ENCODE data around the gene IL1F10.
A peak's percentile ranks its signal among the peaks of the same experiment; 100 is the strongest.

IL1F10 gene

GRCh38 chr2:113080134-113080533 is 12.4 kb downstream of the IL1F10 start:
- peak; percentile 86 for ATAC-seq
- TF ChIP-seq CSDC2 (CRISPR knock-in tag; IDR thresholded peaks at IDR 0.05) = no peak
- TF ChIP-seq ARNTL (CRISPR knock-in tag; IDR thresholded peaks at IDR 0.05; ENCODE audit: borderline replicate concordance, low read depth) = no peak
- TF ChIP-seq ESRRG (CRISPR knock-in tag; IDR thresholded peaks at IDR 0.05) = no peak
- TF ChIP-seq SNAI2 (CRISPR knock-in tag; IDR thresholded peaks at IDR 0.05) = no peak
- no peak for TF ChIP-seq ZNF70 (CRISPR knock-in tag; IDR thresholded peaks at IDR 0.05)
- no peak for TF ChIP-seq ISL1 (CRISPR knock-in tag; IDR thresholded peaks at IDR 0.05)
- no peak for TF ChIP-seq TOX (CRISPR knock-in tag; IDR thresholded peaks at IDR 0.05; ENCODE audit: borderline replicate concordance)
- no peak for TF ChIP-seq CREB5 (CRISPR knock-in tag; IDR thresholded peaks at IDR 0.05; ENCODE audit: low read depth)
- no peak for TF ChIP-seq POU6F1 (CRISPR knock-in tag; IDR thresholded peaks at IDR 0.05; ENCODE audit: borderline replicate concordance, low read depth)
- no peak for TF ChIP-seq ZNF565 (CRISPR knock-in tag; conservative IDR thresholded peaks at IDR 0.05; ENCODE audit: low read depth)
- no peak for TF ChIP-seq BACH2 (CRISPR knock-in tag; IDR thresholded peaks at IDR 0.05; ENCODE audit: borderline replicate concordance)
- TF ChIP-seq TSHZ2 (CRISPR knock-in tag; IDR thresholded peaks at IDR 0.05) = no peak
- no peak for TF ChIP-seq OSR1 (CRISPR knock-in tag; IDR thresholded peaks at IDR 0.05)
- TF ChIP-seq ZFP3 (CRISPR knock-in tag; IDR thresholded peaks at IDR 0.05) = no peak
- TF ChIP-seq ZFP30 (CRISPR knock-in tag; IDR thresholded peaks at IDR 0.05) = no peak

GRCh38 chr2:113081488-113082210 is 13.9 kb downstream of the IL1F10 start:
- TF ChIP-seq GLIS3 (CRISPR knock-in tag; IDR thresholded peaks at IDR 0.05) (no peak), BACH2 (CRISPR knock-in tag; IDR thresholded peaks at IDR 0.05; ENCODE audit: borderline replicate concordance) (no peak), PATZ1 (CRISPR knock-in tag; IDR thresholded peaks at IDR 0.05; ENCODE audit: borderline replicate concordance) (no peak), OSR1 (CRISPR knock-in tag; IDR thresholded peaks at IDR 0.05) (no peak), SNAI2 (CRISPR knock-in tag; IDR thresholded peaks at IDR 0.05) (no peak), CREB5 (CRISPR knock-in tag; IDR thresholded peaks at IDR 0.05; ENCODE audit: low read depth) (no peak), ZNF8 (CRISPR knock-in tag; IDR thresholded peaks at IDR 0.05) (no peak), ZNF565 (CRISPR knock-in tag; conservative IDR thresholded peaks at IDR 0.05; ENCODE audit: low read depth) (no peak)
- no peak for ATAC-seq

- TF ChIP-seq CREB5 (CRISPR knock-in tag; IDR thresholded peaks at IDR 0.05; ENCODE audit: low read depth) = no peak
- ATAC-seq = no peak
Observed at GRCh38 chr2:113083296-113083695, 15.5 kb downstream of the IL1F10 start.

Measured in SK-N-SH treated with all-trans-retinoic acid at 6 μM for 48 hours (cell line).